Tibial nerve (tissue), 4 donors: ENCODE measurements around the gene LZTFL1.

Experiments used
- CTCF ChIP-seq, 5 experiments: fragments of 200-600 bp in 3 of 5; fragments of 450-650 bp in 2 of 5; sonication (generic) in 3 of 5; IDR thresholded peaks; one replicate each; pipeline ENCODE4 v1.5.1; 2016 to 2019; ENCODE audit warnings: antibody characterized with exemption in 5 of 5, mild to moderate bottlenecking in 3 of 5, moderate library complexity in 2 of 5
- EP300 ChIP-seq, 2 donors: sonication (generic); formaldehyde crosslinking; IDR thresholded peaks; one replicate each; pipeline ENCODE4 v1.6.1; 2017; ENCODE audit warnings: antibody characterized with exemption in 2 of 2, mild to moderate bottlenecking in 1 of 2
- POLR2A ChIP-seq, 2 donors: fragments of 450-650 bp; IDR thresholded peaks; one replicate each; pipeline ENCODE4 v1.6.1; 2017; ENCODE audit warnings: antibody characterized with exemption in 2 of 2, mild to moderate bottlenecking in 2 of 2, moderate library complexity in 2 of 2

- TF ChIP-seq CTCF (IDR thresholded peaks at IDR 0.05) (no peak), EP300 (IDR thresholded peaks at IDR 0.05) (no peak), POLR2A (IDR thresholded peaks at IDR 0.05) (no peak)
These were observed 18.6 kb upstream of the LZTFL1 start for GRCh38 chr3:45860481-45860880.
